MM.1S (cell line): Measurements from ENCODE around the gene PLXNA4.

Experiments used
- DNase-seq: peaks from one replicate; pipeline ENCODE4 v3.0.0-alpha.2; 2015
- H2AFZ ChIP-seq: fragments of 300-600 bp; sonication (generic); 2 replicates; pipeline ENCODE4 v1.6.0; 2016; ENCODE audit warnings: antibody characterized with exemption, low read length
- H3F3A ChIP-seq: fragments of 300-600 bp; sonication (generic); 2 replicates; pipeline ENCODE4 v1.6.1; 2016; ENCODE audit warnings: mild to moderate bottlenecking, antibody characterized with exemption, low read length, moderate library complexity, mixed read lengths; ENCODE audit not compliant: insufficient read depth
- H3K27ac ChIP-seq: fragments of 300-600 bp; sonication (generic); 2 replicates; pipeline ENCODE4 v1.5.1; 2016; ENCODE audit warnings: mild to moderate bottlenecking, low read length
- H3K27me3 ChIP-seq: fragments of 300-600 bp; sonication (generic); replicated peaks from 2 replicates; pipeline ENCODE4 v1.6.0; 2016; ENCODE audit warnings: low read length; ENCODE audit not compliant: insufficient read depth
- H3K36me3 ChIP-seq: fragments of 300-600 bp; sonication (generic); replicated peaks from 2 replicates; pipeline ENCODE4 v1.6.1; 2016; ENCODE audit warnings: mild to moderate bottlenecking, low read length, mixed read lengths; ENCODE audit not compliant: insufficient read depth
- H3K4me1 ChIP-seq: fragments of 300-600 bp; sonication (generic); 2 replicates; pipeline ENCODE4 v1.6.1; 2016; ENCODE audit warnings: low read length, mixed read lengths
- H3K4me2 ChIP-seq: fragments of 300-600 bp; sonication (generic); 2 replicates; pipeline ENCODE4 v1.6.0; 2016; ENCODE audit warnings: low read depth, low read length
- H3K4me3 ChIP-seq: fragments of 300-600 bp; sonication (generic); 2 replicates; pipeline ENCODE4 v1.5.1; 2016; ENCODE audit warnings: low read length, mixed read lengths
- H3K79me2 ChIP-seq: fragments of 300-600 bp; sonication (generic); 2 replicates; pipeline ENCODE4 v1.6.1; 2016; ENCODE audit warnings: mixed run types, low read length, mixed read lengths
- H3K9ac ChIP-seq: fragments of 300-600 bp; sonication (generic); 2 replicates; pipeline ENCODE4 v1.6.1; 2016; ENCODE audit warnings: low read length, mixed read lengths
- H3K9me2 ChIP-seq: fragments of 300-600 bp; sonication (generic); replicated peaks from 2 replicates; pipeline ENCODE4 v1.6.1; 2016; ENCODE audit warnings: mild to moderate bottlenecking, low read length, mixed read lengths; ENCODE audit not compliant: insufficient read depth
- H3K9me3 ChIP-seq: fragments of 300-600 bp; sonication (generic); replicated peaks from 2 replicates; pipeline ENCODE4 v1.6.1; 2016; ENCODE audit warnings: mild to moderate bottlenecking, low read length, mixed read lengths; ENCODE audit not compliant: insufficient read depth
- H4K20me1 ChIP-seq: fragments of 300-600 bp; sonication (generic); 2 replicates; pipeline ENCODE4 v1.6.1; 2016; ENCODE audit warnings: mild to moderate bottlenecking, low read length, moderate library complexity, mixed read lengths; ENCODE audit not compliant: insufficient read depth
- EZH2 ChIP-seq: fragments of 300-600 bp; sonication (generic); optimal IDR thresholded peaks from 2 replicates; pipeline ENCODE3; 2017; ENCODE audit warnings: low read depth, mild to moderate bottlenecking, antibody characterized with exemption, low read length, mixed read lengths
- EZH2phosphoT487 ChIP-seq: fragments of 300-600 bp; sonication (generic); IDR thresholded peaks from 2 replicates; pipeline ENCODE4 v1.6.1; 2018; ENCODE audit warnings: antibody characterized with exemption, low read length
- TF ChIP-seq, protein P1 (sequence below): fragments of 300-600 bp; sonication (generic); IDR thresholded peaks from 2 replicates; pipeline ENCODE4 v1.5.1; 2016; ENCODE audit warnings: antibody characterized with exemption, low read length, mixed read lengths

The PLXNA4 gene

DNA sequence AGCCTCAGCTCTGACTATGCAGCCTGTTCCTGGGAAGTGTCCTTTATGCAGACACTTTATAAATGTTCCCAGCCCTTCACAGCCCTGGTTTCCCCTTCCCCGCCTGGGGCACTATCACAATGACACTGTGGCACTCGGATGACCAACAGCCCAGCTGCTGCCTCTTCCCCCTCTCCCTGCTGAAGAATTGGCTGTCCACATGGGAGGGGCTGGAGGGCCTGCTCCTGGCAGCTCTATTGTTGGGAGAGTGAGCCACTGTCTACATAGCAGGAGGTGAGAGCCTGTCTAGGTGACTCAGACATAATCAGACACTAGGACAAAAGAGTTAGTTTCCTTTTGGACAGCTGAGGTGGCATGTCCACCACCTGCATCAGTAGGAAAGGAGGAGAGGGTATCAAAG is 437.5 kb downstream of the PLXNA4 start:
- H3K4me2 ChIP-seq, result no peak overlapping the region
- DNase-seq, result no peak
- H3K9ac ChIP-seq, result no peak overlapping the region
- no peaks in the 10 kb centered on the region for H3K79me2 ChIP-seq
- no peaks in the 10 kb centered on the region for H3K9me3 ChIP-seq
- no peaks in the 10 kb centered on the region for H3K36me3 ChIP-seq
- no peak overlapping the region for H3K4me3 ChIP-seq
- no peaks in the 10 kb centered on the region for H3K27me3 ChIP-seq
- no peak for TF ChIP-seq EZH2
- no peaks in the 10 kb centered on the region for H3K9me2 ChIP-seq
- no peaks in the 10 kb centered on the region for H3K4me1 ChIP-seq
- H2AFZ ChIP-seq, result no peak overlapping the region
- no peak overlapping the region for H3K27ac ChIP-seq
- no peaks in the 10 kb centered on the region for H3F3A ChIP-seq
- H4K20me1 ChIP-seq, result no peaks in the 10 kb centered on the region

DNA sequence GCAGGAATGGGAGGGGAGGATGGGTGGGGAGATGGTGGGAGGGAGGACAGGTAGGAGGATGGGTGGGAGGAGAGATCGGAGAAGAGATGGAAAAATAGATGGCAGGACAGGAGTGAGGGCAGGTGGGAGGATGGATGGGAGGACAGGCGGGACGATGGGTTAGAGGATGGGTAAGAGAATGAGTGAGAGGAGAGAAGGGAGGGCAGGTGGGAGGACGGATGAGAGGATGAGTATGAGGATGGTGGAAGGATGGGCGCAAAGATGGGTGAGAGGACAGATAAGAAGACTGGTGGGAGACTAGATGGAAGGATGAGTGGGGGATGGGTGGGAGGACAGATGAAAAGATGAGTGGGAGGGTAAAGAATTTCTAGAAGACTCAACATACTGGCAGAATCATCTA is 438.6 kb downstream of the PLXNA4 start:
- Histone ChIP-seq H3K4me2 (no peak overlapping the region), H3K27me3 (no peaks in the 10 kb centered on the region), H3K4me1 (no peaks in the 10 kb centered on the region), H3K27ac (no peak overlapping the region), H3F3A (no peaks in the 10 kb centered on the region), H3K9me2 (no peaks in the 10 kb centered on the region), H3K9me3 (no peaks in the 10 kb centered on the region), H3K4me3 (no peak overlapping the region), H3K9ac (no peak overlapping the region), H3K79me2 (no peaks in the 10 kb centered on the region), H4K20me1 (no peaks in the 10 kb centered on the region), H3K36me3 (no peaks in the 10 kb centered on the region), H2AFZ (no peak overlapping the region)
- TF ChIP-seq, protein P1, sequence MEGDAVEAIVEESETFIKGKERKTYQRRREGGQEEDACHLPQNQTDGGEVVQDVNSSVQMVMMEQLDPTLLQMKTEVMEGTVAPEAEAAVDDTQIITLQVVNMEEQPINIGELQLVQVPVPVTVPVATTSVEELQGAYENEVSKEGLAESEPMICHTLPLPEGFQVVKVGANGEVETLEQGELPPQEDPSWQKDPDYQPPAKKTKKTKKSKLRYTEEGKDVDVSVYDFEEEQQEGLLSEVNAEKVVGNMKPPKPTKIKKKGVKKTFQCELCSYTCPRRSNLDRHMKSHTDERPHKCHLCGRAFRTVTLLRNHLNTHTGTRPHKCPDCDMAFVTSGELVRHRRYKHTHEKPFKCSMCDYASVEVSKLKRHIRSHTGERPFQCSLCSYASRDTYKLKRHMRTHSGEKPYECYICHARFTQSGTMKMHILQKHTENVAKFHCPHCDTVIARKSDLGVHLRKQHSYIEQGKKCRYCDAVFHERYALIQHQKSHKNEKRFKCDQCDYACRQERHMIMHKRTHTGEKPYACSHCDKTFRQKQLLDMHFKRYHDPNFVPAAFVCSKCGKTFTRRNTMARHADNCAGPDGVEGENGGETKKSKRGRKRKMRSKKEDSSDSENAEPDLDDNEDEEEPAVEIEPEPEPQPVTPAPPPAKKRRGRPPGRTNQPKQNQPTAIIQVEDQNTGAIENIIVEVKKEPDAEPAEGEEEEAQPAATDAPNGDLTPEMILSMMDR, result no peak
- TF ChIP-seq EZH2 (no peak), EZH2phosphoT487 (no peak)
- DNase-seq, result no peak

DNA sequence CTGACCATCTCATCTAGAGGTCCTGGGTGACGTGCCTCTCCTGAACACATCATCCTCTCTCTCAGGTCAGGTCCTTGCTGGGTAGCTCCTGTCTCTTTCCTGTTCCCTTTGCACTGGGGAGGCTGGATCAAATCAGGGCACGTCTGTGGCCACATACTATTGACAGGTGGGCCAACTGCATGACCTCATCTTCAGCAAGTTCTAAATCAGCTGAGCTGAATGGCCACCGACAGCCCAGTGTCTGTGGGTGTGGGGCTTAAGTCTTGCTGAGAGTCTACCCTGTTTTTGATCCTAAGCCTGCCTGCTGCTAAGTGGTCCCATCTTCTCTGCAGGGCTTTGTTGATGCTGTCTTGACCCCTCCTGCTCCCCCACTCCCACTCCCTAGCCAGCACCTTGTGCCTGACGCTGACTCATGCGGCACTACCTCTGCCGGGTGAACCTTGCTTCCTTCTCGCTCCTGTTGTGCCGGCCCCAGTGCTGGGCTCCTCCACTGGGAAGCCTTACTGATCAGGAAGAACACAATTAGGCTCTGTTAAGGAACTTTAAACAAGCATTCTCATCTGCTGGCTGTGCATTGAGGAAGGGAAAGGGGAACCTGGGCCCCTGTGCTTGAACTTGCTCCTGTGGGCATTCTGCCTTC is 440.4 kb downstream of the PLXNA4 start:
- Histone ChIP-seq H3K9me2 (no peaks in the 10 kb centered on the region), H3K36me3 (no peaks in the 10 kb centered on the region), H3K79me2 (no peaks in the 10 kb centered on the region), H3K9me3 (no peaks in the 10 kb centered on the region), H3K4me2 (no peak overlapping the region), H3K9ac (no peak overlapping the region), H2AFZ (no peak overlapping the region), H3K4me1 (no peaks in the 10 kb centered on the region), H3F3A (no peaks in the 10 kb centered on the region), H3K4me3 (no peak overlapping the region), H3K27ac (no peak overlapping the region), H4K20me1 (no peaks in the 10 kb centered on the region), H3K27me3 (no peaks in the 10 kb centered on the region)
- no peak for DNase-seq
- no peak for TF ChIP-seq EZH2phosphoT487
- TF ChIP-seq, protein P1, result no peak

DNA sequence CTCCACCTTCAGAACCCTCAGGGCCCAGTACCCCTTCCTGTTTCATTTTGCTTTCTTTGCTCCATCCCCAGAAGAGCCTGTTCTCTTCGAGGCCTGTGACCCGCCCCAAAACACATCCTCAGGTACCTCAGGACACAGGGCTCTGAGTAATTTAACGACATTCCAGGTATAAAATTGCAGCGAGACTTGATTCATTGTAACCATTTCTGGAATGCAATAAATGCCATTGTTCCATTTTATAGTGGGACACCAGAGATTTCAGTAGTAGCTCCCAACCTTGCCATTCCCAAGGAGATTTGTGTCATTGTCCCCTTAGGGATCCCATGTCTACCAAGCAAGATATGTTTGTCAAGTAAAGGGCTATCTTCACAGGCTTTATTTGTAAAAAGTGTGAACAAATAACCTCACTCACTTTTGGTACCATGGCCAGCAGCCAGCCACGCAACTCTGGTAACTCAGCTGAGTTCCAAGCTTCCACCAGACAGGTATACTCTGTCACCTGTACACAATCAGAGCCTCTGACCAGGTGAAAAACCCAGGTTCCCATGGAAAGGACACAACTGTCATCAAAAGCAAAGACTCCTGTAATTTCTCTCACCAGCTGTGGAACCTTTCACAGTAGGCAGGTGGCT is 441.3 kb downstream of the PLXNA4 start:
- no peak for DNase-seq
- Histone ChIP-seq H3K27ac (no peak overlapping the region), H3K9me3 (no peaks in the 10 kb centered on the region), H2AFZ (no peak overlapping the region), H3K4me2 (no peak overlapping the region), H3F3A (no peaks in the 10 kb centered on the region), H3K27me3 (no peaks in the 10 kb centered on the region), H4K20me1 (no peaks in the 10 kb centered on the region), H3K9ac (no peak overlapping the region), H3K9me2 (no peaks in the 10 kb centered on the region), H3K79me2 (no peaks in the 10 kb centered on the region), H3K4me1 (no peaks in the 10 kb centered on the region), H3K4me3 (no peak overlapping the region), H3K36me3 (no peaks in the 10 kb centered on the region)
- TF ChIP-seq EZH2phosphoT487 (no peak), EZH2 (no peak)
- TF ChIP-seq, protein P1, result no peak
